Left colon (tissue), 2 donors: ENCODE measurements around the gene PIGS. TPM values are rescaled to one million over a fixed set of nuclear protein-coding genes. Genes with fewer than 3 reads are reported as not detected.
"Not testable (repeated sequence)": the region's sequence is repeated elsewhere in the genome, so short reads cannot be mapped to it uniquely, and the experiment has no call there.

Source experiments
- ATAC-seq: fragments of 200-7000 bp; cut with Tn5 transposase; one replicate; pipeline ENCODE4 v1.9.1; 2020; ENCODE audit warnings: mild to moderate bottlenecking, moderate library complexity
- DNase-seq, 2 donors: peaks; one replicate each; pipeline ENCODE4 v3.0.0-alpha.2; 2020
- intact Hi-C, 2 donors: fragments of 100-400 bp; cut with DNase I in 1 of 2; cut with micrococcal nuclease in 1 of 2; formaldehyde crosslinking; loops; one replicate each; pipeline versions ENCODE4 v1.11.2 to v1.14.0; 2022; cut with DNase I, micrococcal nuclease
- total RNA-seq, 2 donors: library from RNA; stranded (reverse); fragmentation: NEBNext Ultra II Directional; extraction: Animal tissue kit (Norgen Biotek cat#: 25700); gene quantifications; one replicate each; pipeline ENCODE4 v1.2.1, GENCODE V29; 2021
- donor health status: DM: no; HTN: no; CAD: no.
- donor health status: DM: yes; HTN: yes; CAD: no.

The PIGS gene
- total RNA-seq, 2 donors from 2014 or later, result 82.5 to 94.6 TPM

DNA sequence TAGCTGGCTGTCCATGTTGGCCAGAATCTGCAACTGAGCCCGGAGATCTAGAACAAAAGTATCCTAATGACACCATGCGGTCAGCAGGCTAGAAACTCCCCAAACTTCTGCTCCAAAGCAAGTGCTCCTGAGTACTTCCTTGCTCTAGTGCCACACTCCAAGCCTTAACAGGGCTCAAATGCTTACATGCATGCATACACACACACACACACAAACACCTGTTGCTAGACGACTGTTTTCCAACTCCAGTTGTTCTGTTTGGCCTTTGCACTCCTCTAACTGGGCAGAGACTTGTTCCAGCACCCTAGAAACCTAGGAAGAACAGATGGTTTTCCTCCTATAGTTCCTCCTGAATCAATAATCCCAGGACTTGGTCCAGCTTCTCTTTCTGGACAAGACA lies 13.1 kb upstream of the PIGS start:
- DNase-seq (no peak), ATAC-seq (no peak)
- intact Hi-C loops, result no loop called here

DNA sequence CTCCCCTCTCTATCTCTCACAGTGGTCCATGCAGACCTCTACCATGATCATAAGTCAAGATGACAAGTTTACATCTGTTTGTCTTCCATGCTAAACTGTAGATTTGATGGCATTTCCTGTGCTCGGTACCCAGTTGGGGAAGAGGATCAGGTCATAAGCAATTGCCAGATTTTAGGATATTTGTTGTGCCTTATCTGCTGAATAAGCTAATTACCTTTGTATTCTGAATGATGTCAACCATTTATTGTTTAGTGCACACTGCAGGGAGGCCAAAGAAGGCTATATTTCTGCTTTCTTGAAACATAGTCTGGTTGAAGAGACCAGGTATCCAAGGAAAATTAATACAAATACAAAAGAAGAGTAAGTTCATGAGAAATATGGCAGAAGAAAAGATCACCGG lies 11.2 kb upstream of the PIGS start:
- intact Hi-C loops, result no loop called here
- DNase-seq, result no peak

DNA sequence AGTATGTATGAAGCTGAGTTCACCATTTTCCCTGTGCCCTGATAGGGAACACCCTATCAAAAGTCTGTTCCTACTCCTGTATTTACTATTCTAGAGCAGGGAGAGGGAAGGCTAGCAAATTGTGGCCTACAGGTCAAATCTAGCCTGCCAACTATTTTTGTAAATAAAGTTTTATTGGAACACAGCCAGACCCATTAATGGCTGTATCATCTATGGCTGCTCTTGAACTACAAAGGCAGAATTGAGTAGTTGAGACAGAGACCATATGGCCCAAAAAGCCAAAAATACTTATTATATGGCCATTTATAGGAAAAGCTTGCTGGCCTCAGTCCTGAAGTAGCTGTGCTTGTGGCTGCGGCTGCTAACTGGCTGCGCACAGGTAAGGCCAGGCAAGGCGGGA lies 9.6 kb upstream of the PIGS start:
- intact Hi-C loops, result no loop called here
- DNase-seq (no peak), ATAC-seq (no peak)

More for the DNA sequence above, 11.2 kb upstream of the PIGS start:
- no peak for ATAC-seq

DNA sequence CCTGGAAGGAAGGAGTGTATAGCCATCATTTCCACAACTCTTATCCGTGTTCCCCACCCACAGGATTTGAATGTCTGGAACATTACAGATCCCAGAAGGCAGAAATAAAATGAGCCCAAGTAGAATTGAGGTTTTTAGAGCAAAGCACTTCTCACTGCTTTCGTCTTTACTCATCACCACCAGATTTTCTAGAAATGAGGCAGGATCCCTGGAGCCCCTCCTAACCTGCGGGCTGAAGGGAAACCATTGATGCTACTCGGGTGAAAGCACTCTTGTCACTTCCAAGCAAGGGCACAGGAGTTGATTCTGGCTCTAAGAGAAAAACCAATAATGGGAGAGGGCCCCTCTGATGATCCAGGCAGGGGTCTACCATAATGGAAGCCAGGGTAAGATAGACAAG lies 8.2 kb upstream of the PIGS start:
- ATAC-seq (no peak), DNase-seq (no peak)
- intact Hi-C loops, result no loop called here

DNA sequence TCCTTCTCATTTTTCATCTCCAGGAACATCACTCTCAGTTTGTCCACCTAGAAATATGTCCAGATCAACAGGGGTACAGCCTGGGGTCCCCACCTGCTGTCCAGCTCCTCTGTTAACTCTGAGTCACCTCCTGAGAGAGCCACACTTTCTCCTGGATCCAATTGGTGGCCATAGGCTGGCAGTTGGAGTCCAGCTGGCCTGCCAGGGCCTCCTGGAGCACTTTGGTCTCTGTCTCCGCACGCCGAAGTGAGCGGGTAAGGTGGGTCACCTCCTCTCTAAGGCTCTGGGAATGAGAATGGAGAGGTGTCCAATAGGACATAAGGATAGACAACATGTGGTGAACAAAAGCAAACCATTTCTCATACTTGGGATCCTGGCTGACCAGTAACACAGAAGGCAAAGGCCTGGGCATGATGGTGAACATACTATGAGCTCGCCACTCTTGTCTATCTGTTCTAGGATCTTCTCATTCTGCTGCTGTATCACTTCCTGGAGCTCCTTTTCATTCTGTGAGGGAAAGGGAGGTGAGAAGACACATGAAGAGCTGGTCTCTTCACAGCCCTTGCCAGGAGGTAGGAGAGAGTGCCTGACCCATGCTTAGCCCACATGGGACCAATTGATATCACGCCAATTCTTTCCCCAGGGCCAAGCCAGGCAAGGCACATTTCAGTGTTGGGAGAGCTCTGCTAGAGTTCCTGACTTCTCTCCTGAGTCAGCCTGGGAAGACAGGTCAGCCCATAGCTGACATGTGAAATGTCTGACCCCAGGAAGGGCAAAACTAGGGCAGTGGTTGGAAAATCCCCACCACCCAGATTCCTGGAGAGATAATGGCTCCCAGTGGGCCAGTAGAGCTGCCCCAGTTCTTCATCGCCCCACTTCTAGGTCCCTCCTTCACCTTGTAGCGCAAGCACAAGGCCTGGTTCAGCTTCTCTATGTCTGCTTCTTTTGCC lies 7.2 kb upstream of the PIGS start:
- intact Hi-C loops, result no loop called here
- ATAC-seq, result no peak
- no peak for DNase-seq

DNA sequence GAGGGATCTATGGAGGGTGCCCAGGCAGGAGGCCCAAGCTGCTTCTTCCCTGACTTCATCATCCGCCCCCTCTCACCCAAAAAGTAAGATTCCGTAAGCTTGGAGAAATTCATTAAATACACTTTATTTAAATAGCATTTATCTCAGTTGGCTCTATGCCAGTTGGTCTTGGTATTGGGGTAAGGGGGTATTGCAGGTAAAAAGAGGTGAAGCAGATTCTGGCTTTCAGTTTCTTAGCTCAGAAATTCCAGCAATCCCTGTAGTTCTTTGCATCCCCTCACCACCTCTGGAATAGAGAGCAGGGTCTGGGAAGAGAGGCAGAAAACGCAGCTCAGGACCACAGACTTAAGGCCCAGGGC lies 6.1 kb upstream of the PIGS start:
- intact Hi-C loops, result no loop called here
- no peak for DNase-seq
- ATAC-seq, result no peak

DNA sequence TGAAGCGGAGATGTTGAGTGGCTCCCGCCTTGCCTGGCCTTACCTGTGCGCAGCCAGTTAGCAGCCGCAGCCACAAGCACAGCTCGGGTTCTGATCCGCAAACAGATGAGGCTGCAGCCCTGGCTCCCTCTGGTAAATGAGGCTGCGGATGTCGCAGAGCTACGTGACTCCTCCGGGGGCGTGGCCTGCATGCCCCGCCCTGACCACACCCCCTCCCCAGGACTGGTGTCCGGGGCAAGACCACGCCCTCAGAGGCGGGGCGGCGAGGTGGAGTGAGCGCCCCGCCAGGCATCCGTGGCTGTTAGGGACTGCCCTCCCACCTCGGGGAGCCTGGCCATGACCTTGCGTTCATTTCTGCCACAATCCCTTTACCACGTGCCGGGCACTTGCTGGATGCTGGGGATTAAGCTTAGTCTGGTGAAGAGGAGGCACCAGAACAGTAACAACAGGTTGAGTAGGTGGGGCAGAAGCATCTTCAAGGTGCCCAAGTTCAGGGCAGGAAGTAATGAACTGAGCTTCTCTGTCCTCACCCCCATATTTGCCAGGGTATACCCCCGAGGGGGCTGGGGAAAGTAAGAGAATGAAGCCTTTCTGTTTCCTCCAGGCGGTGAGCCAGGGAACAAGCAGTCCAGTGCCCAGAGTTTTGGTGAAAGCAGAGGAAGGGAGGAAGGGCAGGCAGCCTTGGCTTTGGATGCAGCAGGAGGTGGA lies 5.6 kb upstream of the PIGS start, which contains the start of gene ALDOC:
Gene ALDOC, minus strand, starts transcription at position 138 of the 708 bp plus-strand sequence. CDS start 1,363 bp downstream, outside the sequence.
- peak; percentile 98 to 100 for DNase-seq
- ATAC-seq, result peak; percentile 92
- intact Hi-C loops, result no loop called here

DNA sequence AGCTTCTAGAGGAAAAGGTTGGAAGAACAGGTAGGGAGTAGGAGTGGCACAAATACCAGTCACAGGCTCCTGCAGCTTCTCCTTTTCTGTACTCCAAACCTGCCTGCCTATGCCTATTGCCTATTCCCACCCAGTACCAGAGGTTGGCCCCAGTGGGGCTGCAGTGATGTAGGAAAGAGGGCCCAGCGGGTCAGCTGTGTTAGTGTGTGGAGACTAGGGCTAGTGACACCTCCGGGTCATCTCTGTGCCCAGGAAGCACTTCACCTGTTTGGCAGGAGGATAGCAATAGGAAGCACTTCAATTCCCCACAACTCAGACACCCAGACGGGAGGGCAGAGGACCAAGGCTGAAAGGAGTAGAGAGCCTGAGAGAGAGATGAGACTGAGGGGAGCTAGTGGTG lies 4.7 kb upstream of the PIGS start:
- ATAC-seq, intact Hi-C loops, DNase-seq: not testable (repeated sequence)

DNA sequence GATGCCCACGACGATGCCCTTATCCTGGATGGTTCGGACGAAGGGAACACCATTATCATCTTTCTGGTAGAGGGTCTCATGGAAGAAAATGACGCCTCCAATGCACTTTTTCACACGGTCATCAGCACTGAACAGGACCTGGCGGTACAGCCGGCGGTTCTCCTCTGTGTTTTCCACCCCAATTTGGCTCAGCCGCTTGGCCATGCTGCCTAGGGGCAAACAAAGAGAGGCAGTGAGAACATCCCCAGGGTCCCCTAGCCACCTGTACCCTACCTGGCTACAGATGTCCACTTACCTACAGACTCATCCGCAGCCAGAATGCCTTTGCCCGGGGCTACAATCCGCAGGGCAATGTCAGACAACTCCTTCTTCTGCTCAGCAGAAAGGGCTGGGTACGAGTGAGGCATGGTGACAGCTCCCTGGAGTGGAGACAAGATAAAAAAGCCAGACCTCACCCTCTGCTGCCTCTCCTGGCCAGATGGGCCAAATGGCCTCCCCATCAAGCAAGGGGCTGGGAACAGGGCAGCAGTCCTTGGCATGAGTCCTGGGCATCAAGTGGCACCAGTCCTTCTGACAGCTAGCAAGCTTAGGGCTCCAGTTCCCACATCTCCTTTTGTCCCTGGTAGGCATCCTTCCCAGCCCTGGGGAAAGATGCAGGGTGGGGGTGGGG lies 3.9 kb upstream of the PIGS start:
- DNase-seq, result no peak
- intact Hi-C loops, result no loop called here
- ATAC-seq, result no peak

DNA sequence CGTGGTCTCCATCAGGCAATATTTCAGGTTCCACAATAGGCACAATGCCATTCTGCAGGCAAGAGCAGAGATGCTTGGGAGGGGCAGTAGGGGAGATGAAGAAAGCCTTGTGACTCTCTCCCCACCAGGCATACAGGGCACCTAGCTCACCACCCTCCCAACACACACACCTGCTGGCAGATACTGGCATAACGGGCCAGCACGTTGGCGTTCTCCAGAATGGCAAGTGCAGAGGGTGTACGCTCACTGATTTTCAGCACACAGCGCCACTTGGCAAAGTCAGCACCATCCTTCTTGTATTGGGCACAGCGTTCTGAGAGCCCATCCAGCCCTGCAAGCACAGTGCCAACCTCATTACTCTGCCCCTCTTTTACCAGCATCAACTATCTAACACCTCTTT lies 3.2 kb upstream of the PIGS start:
- DNase-seq (no peak), ATAC-seq (no peak)
- intact Hi-C loops, result no loop called here

DNA sequence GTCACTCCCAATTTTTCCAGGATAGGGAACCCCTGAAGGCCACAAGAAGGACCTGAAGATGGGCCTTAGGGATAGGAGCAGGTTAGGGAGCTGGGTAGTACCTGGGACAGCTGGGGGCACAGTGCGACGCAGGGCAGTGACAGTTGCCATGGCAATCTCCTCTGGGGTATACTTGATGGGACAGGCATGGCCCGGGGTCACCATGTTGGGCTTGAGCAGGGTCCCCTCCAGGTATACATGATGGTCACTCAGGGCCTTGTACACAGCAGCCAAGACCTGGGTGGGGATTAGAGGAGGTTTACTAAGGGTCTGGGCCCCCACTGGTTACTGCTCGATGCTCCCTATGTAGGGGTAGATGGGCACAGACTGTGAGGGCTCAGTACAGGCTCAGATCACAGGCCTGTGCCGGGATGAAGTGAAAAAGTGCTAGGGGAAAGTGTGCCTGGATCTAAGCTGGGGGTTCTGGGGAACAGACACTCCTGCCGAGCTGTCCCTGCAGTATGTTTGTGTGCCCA lies 2.7 kb upstream of the PIGS start:
- intact Hi-C loops, result no loop called here
- DNase-seq, result no peak
- no peak for ATAC-seq

DNA sequence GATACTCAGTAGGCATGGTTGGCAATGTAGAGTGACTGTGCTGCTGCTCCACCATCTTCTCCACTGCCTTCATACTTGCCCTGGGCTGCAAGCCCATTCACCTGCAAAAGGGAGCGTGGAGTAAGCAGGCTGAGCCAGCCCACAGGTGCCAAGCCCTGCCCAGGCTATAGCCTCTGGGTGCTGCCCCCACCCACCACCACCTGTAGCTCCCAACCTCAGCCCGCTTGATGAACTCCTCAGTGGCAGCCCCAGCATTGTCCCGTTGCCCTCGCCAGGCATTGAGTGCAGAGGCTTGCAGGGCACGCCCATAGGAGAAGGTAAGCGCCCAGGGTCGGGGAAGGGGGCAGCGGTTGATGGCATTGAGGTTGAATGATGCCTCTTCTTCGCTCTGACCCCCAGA lies 2.2 kb upstream of the PIGS start:
- DNase-seq (no peak), ATAC-seq (no peak)
- intact Hi-C loops, result no loop called here

DNA sequence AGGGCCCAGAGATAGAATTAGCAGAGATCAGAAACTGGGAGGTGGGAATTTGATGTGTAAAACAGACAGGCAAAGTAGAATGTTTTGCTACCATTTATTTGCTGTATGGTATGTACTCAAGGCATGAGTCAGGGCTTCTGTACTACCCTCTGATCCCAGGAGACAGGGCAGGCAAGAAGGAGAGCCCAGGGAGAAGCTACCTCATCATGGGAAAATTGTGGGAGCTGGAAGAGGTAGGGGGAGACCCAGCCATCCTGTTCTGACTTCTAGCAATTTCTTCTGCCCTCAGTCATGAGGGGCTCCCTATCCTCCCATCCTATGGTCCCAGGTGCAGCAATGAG lies 1.7 kb upstream of the PIGS start:
- intact Hi-C loops, result no loop called here
- ATAC-seq, result no peak
- no peak for DNase-seq

DNA sequence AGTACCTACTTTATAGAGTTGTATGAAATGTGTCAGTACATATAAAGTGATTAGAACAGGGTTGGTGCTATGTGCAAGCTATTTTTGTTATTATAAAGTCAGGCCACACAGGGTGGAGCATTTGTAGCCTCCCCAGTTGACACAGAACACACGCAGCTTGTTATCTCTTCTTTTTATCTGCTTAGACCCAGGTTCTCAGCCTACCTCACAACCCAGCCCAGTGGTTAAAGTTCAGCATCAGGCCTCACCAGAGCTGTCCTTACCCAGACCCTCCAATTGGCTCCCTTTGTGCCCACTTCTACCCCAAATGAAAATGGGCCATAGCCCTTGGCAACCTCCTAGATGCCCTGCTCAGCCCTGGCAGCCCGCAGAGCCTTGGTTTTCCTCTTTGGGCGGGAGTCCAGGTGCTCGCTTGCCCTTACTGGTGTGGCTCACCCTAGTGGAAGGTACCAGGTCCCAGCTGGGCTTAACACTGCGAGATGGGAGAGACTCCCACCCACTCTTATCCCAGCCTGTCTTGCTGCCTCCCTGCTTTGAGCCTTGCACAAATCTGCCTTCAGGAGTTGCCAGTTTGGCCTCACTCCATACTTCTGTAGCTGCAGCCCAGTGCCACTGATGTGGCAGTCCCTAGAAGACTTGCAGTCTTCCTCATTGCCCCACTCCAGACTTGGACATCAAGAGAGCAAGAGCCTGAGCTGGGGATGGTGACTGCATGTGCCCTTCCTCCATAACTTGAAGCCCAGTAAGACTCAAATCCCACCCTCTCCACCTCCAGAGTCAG lies 1.1 kb upstream of the PIGS start:
- DNase-seq (no peak), ATAC-seq (peak; percentile 40)
- intact Hi-C loops, result no loop called here

DNA sequence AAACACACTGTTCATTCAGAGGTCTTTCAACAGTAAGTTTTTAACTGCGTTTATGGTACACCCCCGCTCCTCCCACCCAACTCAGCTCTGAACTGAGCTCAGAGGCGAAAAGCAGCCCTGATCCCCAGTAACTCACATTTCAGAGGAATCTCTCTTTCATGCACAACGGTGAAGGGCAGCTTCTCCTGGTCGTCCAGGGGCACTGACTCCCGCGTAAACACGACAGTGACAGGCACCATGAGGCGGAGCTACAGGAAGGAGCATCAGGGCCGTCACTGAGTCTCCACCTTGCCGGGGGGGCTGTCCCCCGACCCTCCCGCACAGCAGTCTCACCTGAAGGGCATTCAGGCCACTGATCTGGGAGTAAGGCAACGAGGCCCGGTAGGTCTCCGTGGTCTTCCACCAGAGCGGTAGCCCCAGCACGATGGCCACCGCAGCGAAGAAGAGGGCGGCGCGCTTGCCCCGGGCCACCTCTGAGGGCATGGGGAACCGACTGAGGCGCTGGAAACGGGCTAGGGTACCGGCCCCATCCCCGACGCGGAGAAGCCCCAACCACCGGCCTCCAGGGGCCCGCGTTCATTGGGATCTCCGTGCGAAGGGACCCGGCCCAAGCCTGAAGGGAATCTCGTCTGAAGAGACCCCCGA lies 486 bp downstream of the PIGS start:
- ATAC-seq (peak; percentile 57), DNase-seq (peak; percentile 58 to 63)
- intact Hi-C loops, result no loop called here

DNA sequence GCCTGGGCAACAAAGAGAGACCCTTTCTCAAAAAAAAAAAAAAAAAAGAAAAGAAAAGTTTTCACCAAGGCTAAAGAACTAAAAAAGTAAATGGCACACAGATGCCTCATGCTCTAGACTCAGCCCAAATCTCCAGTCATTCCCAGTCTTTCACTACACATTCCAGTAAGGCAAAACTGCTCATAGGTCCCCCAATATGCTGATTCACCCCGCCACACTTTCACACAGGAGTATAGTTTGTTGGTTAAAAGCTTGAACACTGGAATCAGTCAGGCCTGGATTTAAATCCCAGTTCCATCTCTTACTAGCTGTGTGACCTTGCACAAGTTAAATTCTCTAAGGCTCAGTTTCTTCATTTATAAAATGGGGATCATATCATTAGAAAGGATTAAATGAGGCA lies 1.9 kb downstream of the PIGS start:
- no peak for DNase-seq
- ATAC-seq, result no peak
- intact Hi-C loops, result no loop called here

DNA sequence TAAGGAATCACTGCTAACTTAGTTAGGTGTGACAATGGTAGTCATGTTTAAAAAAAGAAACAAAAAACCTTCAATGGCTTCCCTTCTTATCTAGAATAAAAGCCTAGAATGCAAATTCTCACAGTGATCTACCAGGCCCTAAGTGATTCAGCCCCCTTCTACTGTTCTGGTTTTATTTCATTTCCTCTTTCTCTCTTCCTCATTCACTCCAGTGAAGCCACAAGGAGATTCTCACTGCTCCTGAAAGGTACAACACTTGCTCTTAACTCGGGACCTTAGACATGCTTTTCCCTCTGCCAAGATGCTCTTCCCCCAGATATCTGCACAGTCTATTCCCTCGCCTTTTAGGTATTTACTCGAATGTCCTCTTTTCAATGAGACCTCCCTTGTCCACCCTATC lies 3.7 kb downstream of the PIGS start:
- no peak for DNase-seq
- ATAC-seq, result no peak
- intact Hi-C loops, result no loop called here

DNA sequence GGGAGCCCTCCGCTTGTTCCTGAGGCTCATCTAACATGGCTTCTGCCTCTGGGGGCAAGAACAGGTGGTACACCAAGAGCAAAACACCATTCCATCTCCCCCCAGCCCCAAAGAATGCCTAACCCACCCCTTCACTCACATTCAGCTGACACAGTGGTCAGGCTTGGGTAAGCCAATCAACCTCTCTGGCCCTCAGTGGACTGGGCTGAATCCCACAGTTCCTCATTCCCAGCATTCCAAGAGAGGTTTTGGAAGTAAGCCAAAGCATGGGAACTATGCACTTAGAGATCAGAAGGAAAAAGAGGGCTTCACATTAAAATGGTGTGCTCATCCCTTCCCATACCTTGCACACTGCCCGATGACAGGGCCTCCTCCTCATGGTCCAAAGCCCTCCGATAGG lies 7.8 kb downstream of the PIGS start:
- intact Hi-C loops, result no loop called here
- no peak for ATAC-seq
- no peak for DNase-seq
